ENCODE measurements around the gene ZNF782.
"Not testable (repeated sequence)": the region's sequence is repeated elsewhere in the genome, so short reads cannot be mapped to it uniquely, and the experiment has no call there.

GRCh38 chr9:96865240-96865639, 10.9 kb upstream of the ZNF782 start:
- not testable (repeated sequence) for TF ChIP-seq FOS (IDR thresholded peaks at IDR 0.05; ENCODE audit: borderline replicate concordance, insufficient read depth, low read length); CTCF (IDR thresholded peaks at IDR 0.05; ENCODE audit: extremely low read depth in 1 of 2, insufficient read depth in 1 of 2, low read depth in 1 of 2, low read length in 2 of 2); POLR2A (IDR thresholded peaks at IDR 0.05; ENCODE audit: low read depth, low read length); EZH2 (IDR thresholded peaks at IDR 0.05; ENCODE audit: borderline replicate concordance, low read depth, low read length, severe bottlenecking); MAX (IDR thresholded peaks at IDR 0.05; ENCODE audit: insufficient read depth, insufficient read length); MYC (IDR thresholded peaks at IDR 0.05; ENCODE audit: low read depth, low read length); JUN (IDR thresholded peaks at IDR 0.05; ENCODE audit: borderline replicate concordance, insufficient read depth, insufficient read length, low read depth); POLR2AphosphoS5 (IDR thresholded peaks at IDR 0.05; ENCODE audit: insufficient read depth, low read depth, low read length)
